ENCODE results near the gene MYO1A.
A peak's percentile ranks its signal among the peaks of the same experiment; 100 is the strongest.
"Not testable (repeated sequence)": the region's sequence is repeated elsewhere in the genome, so short reads cannot be mapped to it uniquely, and the experiment has no call there.

The MYO1A gene

DNA sequence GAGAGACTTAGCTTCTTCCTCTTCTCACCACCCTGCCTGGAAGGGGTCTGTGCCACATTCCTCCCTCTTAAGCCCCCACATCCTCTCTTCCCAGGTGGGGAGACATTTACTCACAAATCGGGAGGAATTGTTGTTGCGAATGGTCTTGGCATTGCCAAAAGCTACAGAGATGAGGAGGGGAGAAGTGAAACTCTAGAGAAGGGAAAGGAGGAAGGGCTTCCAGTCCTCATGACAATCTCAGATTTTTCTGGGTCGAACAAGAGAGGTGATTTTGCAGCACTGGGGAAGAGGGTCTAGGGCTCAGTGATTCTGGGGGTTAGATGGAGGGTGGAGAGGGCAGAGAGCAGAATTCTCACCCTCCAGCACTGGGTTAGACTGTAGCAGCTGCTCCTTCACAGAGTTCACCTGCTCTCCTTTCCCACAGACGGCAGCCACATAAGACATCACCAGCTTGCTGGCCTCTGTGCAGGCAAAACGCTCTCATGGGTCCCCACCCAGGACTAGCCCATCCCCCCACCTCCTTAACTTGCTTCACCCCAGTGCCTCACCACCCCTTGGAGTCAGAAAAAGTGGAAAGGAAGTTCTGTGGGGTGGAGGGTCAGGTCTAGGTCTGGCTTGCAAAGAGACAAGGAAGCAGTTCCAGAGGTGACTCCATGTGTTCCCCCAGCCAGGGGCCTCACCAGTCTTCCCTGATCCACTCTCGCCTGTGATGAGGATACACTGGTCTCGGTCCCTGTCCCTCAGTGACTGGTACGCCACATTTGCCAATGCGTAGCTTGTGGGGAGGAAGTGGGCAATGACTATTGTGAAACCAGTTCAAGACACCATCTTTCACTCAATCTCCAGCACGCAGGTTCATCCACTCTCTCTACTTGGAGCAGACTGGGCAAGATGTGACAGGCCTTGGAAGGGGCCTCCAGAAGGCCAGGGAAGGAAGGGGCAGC is 2.7 kb downstream of the MYO1A start:
- DNase-seq, result peak; percentile 41 to 46

DNA sequence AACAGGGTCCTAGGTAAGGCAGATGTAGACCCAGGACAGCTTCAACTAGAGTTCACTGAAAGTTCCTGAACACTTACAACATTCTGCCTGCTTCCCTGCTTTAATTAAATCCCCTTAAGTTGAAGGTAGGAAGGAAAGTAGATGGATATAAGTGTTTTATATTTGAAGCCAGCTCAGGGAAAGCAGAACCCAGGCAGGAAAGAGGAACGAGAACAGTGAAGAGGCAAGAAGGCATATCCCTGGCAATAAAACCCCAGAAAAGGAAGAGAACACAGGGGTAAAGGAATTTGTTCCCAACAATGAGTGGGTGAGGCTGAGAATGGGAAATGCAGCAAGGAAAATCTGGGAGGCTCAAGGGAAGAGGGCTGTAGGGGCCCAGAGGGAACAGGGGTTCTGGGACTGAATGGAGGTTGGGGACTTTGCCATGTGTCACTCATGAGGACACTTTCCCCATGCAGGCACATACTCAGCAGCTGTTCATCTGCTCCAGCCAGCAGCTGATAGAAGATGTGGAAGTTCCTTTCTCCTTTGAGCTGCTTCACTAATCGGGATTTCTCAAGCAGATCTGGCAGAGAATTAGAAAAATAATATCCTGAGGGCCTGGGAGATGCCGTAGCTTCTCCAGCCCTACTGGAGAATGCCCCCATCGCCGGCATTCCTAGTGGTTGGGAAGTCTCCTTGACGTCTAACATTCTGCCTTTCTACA is 3.7 kb downstream of the MYO1A start:
- no peak for DNase-seq

DNA sequence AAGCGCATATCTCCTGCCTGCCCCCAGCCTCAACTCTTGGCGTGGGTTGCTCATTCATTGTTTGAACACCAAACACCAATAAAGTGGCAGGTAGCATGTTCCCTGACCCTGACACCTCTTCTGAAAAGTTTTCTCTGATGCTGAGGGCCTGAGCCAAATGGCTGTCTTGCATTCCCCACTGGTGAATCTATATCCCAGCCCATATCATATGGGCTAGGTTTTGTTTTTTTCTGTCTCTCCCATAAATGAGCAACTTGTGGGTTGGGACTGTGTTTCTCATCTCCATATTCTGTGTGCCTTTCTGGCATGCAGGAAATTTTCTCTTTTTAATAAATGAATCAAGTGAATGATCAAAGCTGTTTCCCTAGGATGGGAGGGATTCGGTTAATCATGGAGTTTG is 5.0 kb downstream of the MYO1A start:
- no peak for DNase-seq

DNA sequence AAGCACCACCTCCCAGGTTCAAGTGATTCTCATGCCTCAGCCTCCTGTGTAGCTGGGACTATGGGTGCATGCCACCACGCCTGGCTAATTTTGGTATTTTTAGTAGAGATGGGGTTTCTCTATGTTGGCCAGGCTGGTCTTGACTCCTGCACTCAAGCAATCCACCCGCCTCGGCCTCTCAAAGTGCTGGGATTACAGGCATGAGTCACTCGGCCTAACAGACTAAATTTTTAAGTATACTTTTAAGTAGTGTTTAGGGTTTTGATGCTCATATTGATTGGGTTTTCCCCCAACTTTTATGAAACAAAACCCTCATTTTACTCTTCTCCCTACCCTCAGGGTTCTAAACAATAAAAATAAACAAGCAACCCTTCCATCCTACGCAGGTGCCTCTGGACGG is 5.5 kb downstream of the MYO1A start:
- no peak for DNase-seq

DNA sequence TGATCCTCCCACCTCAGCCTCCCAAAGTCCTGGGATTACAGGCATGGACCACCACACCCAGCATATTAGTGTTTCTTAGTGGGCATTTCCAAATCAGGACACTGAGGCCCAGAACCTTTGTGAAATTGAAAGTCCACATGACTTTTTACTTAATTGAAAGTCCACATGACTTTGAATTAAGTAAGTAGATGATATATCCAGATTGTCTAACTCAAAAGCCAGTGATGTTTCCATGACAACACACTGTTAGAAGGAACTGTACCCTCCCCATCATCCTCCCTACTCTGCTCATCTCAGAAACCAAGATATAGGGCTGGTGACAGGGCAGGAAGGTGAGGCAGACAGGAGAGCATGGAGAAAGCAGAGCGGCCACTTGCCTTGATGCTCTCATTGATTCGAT is 7.2 kb downstream of the MYO1A start:
- no peak for DNase-seq

DNA sequence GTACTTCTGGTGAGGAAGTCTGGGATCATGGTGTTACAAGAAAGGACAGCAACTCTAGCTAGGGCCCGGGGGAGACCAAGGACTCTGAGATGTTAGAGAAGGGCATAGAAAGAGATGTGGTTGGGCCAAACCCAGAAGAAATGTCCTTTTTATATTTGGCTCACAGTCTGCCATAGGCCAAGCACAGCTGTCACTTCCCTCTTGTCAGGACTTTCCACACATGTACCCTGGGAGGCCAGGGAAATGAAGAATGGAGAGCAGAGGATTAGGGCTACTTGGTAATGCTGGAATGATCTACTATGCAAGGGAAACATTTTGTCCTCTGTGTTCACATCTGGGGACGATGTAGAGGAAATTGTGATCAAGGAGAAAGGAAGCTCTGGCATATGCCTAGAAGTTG is 9.2 kb downstream of the MYO1A start:
- DNase-seq, result no peak

DNA sequence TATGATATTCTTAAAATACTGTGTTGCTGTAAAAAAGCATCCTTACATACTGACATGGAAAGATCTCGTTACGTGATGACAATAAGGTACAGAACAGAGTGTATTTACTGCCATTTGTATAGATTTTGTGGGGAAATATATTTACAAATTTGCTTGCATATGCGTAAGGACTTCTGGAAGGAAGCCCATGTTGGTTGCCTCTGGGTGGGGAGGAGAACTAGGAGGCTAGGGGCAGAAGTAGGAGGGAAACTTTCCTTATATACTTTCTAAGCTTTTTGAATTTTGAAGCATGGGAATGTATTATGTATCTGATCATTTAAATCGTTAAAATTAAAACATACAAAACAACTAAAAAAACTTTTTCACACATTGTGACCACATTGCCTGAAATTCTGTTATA is 9.7 kb downstream of the MYO1A start:
- no peak for DNase-seq

DNA sequence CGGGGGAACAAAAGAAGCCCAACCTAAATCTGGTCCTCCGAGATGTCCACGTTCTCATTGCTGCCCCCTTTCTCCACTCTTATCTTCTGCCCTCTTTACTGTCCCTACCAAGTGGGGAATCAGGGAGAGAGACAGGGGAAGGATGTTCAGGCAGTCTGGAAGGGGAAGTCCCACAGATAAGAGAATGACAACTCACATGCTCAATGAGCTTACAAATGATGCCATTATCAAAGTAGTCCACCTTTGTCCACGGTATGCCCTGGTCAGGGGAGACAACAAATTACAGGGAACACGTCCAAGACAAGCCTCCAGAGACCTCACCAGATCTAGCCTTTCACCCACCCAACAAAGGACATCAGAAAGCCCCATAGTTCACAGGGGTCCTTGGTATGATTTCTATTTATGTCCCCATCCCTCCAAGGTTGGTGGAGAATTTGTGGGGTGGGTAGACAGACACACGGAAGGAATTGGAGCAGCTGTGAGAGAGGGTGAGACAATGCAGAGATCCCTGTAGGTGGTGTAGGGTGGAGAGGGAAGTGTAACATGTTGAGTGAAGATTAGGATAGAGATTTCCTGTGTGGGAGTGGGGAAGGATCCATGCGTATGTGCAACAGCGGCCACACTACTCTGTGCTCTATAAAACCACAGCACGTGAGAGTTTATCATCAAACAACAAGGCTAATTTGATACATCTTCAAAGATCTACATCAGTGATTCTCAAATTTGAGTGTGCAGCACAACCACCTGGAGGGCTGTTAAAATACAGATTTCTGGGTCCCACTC is 10.7 kb downstream of the MYO1A start:
- DNase-seq, result no peak

DNA sequence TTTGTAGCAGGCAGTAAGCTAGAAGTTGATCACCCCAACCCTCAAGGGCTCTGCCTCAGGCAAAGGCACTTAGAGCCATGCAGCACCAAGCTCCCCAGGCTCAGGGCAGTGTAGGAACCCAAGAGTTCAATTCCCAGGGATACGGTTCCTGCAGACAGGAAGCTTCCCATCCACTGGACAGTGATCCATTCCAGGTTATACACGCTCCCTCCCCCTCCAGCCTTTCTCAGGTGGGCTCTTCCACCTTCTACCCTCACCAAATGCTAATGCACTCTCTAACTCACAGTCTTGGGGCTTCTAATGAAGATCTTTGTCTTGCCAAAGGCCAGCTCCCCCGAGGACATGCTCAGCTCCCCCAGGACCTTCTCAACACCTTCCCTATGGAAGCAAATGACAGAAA is 12.7 kb downstream of the MYO1A start:
- DNase-seq, result no peak

DNA sequence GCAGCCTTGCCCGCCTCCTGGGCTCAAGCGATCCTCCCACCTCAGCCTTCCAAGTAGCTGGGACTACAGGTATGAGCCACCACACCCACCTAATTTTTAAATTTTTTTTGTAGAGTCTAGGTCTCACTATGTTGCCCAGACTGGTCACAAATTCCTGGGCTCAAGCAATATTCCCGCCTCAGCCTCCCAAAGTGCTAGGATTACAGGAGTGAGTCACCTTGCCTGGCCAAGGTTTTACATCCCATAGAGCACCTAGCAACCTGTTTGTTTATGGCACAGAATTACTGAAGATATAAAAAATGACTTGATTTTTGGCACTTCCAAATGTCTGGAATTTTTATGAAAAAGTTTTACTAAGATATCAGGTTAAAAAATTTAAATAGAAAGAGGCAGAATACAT is 16.5 kb downstream of the MYO1A start:
- DNase-seq, result no peak

DNA sequence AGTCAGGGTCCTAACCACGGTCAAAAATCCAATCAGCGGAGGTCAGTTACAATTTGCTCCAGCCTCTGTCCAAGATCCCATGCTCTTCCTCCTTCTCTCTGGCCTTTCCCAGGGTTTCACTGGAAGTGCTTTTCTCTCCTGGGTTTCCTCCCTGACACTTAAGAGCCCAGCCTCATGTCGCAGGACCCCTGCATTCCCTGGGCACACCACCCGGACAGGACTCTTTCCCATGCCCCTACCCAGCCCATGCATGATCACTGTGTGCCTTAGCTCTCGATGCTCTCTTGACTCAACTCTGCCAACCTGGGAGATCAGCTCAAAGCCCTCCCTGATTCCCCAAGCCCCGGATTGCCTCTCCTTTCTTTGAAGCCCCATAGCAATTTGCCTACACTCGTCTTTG is 18.1 kb downstream of the MYO1A start:
- no peak for DNase-seq

DNA sequence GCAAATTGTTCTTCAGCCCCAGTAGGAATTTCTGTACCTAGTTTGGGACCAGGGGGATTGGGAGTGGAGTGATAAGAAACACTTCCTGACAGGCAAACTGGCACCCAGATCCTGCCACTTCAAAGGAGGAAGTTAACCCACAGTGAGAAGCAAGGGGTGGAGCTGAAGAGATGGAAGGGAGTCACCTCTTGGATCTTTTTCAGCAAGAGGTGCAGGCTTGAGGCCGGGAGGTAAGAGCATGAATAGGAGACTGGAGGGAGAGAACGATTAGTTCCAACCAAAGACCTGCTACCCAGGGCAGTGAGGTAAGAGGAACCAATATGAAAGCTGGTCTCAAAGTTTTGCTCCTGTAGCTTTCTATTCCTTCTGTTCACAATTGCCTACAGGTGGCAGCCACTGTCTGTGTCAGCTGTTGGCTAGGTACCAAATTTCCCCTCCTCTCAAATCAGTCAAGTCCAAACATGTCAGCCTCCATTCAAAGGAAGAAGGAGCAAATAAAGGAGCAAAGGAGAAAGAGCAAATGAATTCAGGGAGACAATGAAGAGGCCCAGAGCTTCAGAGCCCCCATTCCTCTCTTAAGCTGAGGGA is 18.7 kb downstream of the MYO1A start:
- DNase-seq, result peak; percentile 7 to 33

DNA sequence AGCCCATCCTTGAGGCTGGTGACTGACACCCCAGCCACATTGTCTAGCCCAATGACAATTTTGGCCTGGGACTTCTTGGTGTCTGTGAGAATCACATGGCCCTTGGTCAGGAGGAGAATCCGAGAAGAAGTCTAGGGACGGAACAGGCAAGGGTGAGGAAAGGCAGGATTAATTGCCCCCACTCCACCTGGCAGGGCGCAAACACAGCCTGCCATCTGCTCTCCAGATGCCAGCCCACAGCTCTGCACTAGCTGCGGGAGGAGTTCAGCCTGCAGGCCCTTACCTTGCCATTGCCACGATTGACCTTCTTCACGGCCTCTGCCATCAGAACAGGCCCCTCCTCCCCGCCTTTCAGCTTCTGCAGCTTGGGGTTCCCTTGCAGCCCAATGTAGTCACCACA is 20.5 kb downstream of the MYO1A start:
- DNase-seq, result no peak

DNA sequence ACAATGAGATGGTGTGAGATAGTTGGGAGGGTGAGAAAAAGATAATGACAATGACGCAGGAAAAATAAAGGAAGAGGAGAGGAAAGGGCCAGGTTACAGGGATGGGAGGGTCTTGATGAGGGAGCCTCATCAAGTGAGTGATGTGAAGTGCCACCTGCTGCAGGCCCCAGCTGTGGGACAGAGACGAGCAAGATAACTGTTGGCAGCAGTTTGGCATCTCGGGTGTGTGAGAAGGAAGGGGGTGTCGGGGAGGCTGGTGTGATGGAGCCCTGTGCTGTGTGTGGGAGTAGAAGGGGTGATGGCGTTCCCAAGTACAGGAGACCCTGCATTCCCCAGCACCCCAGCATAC is 22.1 kb downstream of the MYO1A start:
- no peak for DNase-seq

DNA sequence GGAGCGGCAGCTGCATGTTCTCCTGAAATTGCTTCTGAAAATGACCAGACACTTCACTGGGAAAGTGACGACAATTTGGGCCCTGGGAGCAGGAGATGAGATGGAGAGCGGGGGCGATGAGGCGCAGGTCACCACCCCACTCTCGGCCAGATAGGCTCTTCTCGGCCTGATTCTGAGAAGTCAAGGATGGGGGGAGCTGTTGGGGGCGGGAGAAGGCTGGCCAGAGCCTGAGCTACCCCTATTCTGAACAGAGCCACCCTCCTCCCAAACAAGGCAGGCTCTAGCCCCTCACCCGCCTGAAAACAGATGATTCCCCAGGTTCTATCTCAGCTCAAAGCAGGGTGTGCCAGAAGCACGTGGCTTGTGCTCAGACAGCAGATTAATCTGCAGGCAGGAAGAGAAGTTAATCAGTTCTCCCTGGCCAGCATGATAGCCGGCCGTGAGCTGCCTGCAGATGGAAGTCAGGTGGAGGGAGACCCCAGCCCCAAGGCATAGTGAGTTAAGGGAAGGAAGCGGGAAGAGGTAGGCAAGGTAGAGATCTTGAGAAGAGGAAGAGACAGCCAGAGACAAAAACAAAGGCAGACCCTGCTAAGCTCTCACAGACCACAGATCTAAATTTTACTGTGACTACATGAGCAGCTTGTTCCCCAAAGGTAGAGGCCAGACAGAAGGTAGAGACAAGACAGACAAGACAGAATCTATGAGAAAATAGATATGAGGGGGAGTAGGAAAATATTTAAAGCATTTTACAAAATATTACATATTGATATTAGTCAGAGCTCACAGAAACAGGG is 22.7 kb downstream of the MYO1A start:
- no peak for DNase-seq

DNA sequence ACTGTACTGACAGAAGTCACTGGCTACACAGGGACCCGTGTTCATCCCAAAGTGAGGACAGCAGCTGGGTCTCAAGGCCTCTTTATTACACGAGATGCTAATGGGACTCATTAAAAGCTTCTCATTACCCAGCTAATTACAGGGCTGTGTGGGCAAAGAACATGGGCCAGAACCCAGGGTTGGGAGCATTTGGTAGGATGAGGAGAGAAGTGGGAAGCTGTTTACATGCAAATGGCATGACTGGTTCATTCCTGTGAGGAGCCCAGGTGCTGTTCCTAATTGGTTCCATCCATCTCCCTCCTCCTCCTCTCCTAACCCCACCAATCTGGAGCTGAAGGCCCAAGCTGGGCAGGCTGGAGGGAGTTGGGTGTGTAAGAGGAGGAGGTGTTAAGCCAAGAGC is 24.7 kb downstream of the MYO1A start:
- no peak for DNase-seq

DNA sequence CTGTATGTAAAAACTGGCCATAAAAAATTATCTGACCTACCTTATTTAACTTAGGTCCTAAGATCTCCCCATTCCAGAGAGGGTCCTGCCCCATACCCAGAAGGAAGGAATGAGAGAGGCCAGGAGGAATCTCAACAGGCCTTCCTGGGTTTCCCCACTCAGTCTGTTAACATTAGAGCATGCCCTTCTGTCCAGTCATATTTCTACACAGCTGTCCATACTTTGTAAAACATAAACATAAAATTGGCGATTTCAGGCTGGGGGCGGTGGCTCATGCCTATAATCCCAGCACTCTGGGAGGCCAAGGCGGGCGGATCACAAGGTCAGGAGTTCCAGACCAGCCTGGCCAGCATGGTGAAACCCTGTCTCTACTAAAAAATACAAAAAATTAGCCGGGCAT is 27.6 kb downstream of the MYO1A start:
- DNase-seq, result not testable (repeated sequence)

DNA sequence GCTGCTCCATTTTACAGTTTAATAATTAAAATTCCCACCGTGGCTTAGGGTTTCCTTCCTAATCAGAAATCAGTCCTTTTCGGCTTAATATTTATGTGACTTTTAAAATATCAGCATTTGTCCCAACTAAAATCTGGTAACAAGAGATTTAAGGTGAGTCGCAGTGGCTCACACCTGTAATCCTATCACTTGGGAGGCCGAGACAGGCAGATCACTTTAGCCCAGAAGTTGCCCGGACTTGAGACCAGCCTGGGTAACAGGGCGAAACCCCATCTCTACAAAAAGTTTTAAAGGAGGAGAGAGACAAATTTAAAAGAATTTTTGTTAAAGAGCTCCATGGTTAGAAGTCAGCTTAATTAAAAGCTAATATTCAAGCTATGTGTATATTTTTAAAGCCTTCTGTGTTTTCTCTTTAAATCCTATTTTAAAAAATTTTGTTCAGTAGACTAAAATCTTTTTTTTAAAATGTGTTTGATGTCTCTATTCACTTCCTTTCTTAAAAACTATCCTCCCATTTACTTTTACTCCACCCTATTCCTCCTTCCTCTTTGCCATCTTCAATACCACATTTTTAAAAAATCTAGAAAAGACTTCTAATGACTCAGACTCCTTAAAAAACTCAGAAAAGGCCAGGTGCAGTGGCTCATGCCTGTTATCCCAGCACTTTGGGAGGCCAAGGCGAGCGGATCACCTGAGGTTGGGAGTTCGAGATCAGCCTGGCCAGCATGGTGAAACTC is 29.8 kb downstream of the MYO1A start:
- no peak for DNase-seq

DNA sequence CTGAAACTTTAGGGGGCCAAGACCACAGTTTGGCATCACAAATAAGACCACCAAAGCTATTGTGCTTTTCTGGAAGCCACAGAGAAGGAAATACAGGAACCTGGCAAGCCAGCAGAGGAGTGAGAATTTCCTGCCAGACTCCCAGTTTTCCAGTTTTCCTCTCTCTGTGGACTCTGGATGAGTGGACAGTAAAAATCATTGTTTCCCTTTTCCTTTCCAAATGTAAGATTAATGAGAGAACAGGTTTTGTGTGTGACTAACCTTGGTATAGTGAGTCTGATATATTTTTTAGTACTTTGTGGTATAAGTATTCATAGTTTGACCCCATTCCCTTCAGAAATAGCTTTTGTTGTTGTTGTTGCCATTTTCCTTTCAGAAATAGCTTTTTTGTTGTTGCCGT is 31.0 kb downstream of the MYO1A start:
- DNase-seq, result no peak

DNA sequence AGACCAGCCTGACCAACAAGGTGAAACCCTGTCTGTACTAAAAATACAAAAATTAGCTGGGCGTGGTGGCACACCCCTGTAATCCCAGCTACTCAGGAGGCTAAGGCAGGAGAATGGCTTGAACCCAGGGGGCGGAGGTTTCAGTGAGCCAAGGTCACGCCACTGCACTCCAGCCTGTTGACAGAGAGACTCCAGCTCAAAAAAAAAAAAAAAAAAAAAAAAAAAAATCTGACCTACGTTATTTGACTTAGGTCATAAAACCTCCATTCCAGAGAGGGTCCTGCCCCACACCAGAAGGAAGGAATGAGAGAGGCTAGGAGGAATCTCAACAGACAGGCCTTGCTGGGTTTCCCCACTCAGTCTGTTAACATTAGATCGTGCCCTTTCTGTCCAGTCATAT is 31.6 kb downstream of the MYO1A start:
- not testable (repeated sequence) for DNase-seq

DNA sequence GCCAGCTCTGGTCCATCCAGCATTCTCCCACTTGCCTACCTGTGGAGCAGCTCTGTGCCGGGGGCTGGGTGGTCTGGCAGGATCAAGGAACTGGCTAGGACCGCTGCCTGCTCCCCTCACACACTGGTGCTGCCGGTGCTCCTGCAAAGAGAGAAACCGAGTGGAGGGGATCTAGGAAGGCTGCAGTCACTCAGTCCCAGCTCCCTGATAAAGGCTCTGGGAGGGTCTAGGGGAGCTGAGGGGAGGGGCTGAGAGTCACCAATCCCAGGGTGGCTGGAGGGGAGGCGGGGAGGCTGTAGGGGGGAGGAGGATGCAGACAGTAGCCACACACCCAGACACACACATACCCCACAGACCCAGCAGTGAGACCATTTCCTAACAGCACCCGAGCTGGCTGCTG is 33.6 kb downstream of the MYO1A start, which contains the start of gene TAC3:
Gene TAC3, minus strand, starts transcription at position 182 of the 400 bp plus-strand sequence. CDS start 732 bp downstream, outside the sequence.
- DNase-seq, result no peak
